ENCODE measurements around the gene PPP1R3F.
"Not testable (repeated sequence)": the region's sequence is repeated elsewhere in the genome, so short reads cannot be mapped to it uniquely, and the experiment has no call there.

Gene PPP1R3F

GRCh38 chrX:49276207-49276606, 6.6 kb downstream of the PPP1R3F start:
- DNase-seq = no peak

GRCh38 chrX:49276671-49277534, 7.3 kb downstream of the PPP1R3F start:
- DNase-seq = no peak

- DNase-seq = no peak
Observed at GRCh38 chrX:49277535-49277830, 7.9 kb downstream of the PPP1R3F start.

GRCh38 chrX:49278081-49278480, 8.5 kb downstream of the PPP1R3F start:
- no peak for DNase-seq

GRCh38 chrX:49282647-49283011, 13.0 kb downstream of the PPP1R3F start:
- peak in 1 of 2 experiments; percentile 9 for DNase-seq

- DNase-seq = no peak
Observed at GRCh38 chrX:49284212-49284611, 14.6 kb downstream of the PPP1R3F start.

- DNase-seq = no peak
Observed at GRCh38 chrX:49286136-49286535, 16.5 kb downstream of the PPP1R3F start.

GRCh38 chrX:49286581-49286980, 17.0 kb downstream of the PPP1R3F start:
- DNase-seq = no peak

- DNase-seq = no peak
Observed at GRCh38 chrX:49287665-49288064, 18.1 kb downstream of the PPP1R3F start.

- no peak for DNase-seq
Observed at GRCh38 chrX:49290215-49290614, 20.6 kb downstream of the PPP1R3F start.

- peak; percentile 29 to 56 for DNase-seq
Observed at GRCh38 chrX:49291615-49292337, 22.2 kb downstream of the PPP1R3F start.

- no peak for DNase-seq
Observed at GRCh38 chrX:49292400-49293362, 23.1 kb downstream of the PPP1R3F start.

- DNase-seq = not testable (repeated sequence)
Observed at GRCh38 chrX:49299293-49299692, 29.7 kb downstream of the PPP1R3F start.

GRCh38 chrX:49300703-49301102, 31.1 kb downstream of the PPP1R3F start:
- DNase-seq = no peak

- no peak for DNase-seq
Observed at GRCh38 chrX:49303346-49303745, 33.8 kb downstream of the PPP1R3F start, which contains the start of gene GAGE10. Gene GAGE10, plus strand, starts transcription at chrX:49303646. Its CDS starts 1,214 bp downstream, at chrX:49304860.

GRCh38 chrX:49307775-49308174, 38.2 kb downstream of the PPP1R3F start:
- not testable (repeated sequence) for DNase-seq

- DNase-seq = no peak
Observed at GRCh38 chrX:49308604-49309269, 39.1 kb downstream of the PPP1R3F start.

GRCh38 chrX:49309401-49309981, 39.9 kb downstream of the PPP1R3F start:
- no peak for DNase-seq

- DNase-seq = no peak
Observed at GRCh38 chrX:49310371-49310770, 40.8 kb downstream of the PPP1R3F start.

GRCh38 chrX:49312176-49312575, 42.6 kb downstream of the PPP1R3F start:
- no peak for DNase-seq

- no peak for DNase-seq
Observed at GRCh38 chrX:49316085-49316484, 46.5 kb downstream of the PPP1R3F start.

- DNase-seq = not testable (repeated sequence)
Observed at GRCh38 chrX:49321737-49322136, 52.1 kb downstream of the PPP1R3F start, which contains the start of gene GAGE12J. Gene GAGE12J, plus strand, starts transcription at chrX:49322037. Its CDS starts 1,157 bp downstream, at chrX:49323194.

Data from NCI-H446 (cell line).